Effector memory CD8-positive, alpha-beta T cell (primary cell): ENCODE measurements around the gene EIF3M.

Experiments
- ATAC-seq: fragments of 150-1000 bp; cut with Tn5 transposase; replicated peaks from 2 replicates; pipeline ENCODE4 v1.10.0; 2021; ENCODE audit warnings: mild to moderate bottlenecking, moderate library complexity
- DNase-seq, 3 experiments: peaks; one replicate each; pipeline ENCODE4 v3.0.0; 2021
- H3K27ac Mint-ChIP-seq, 2 donors: one replicate each; pipeline ENCODE4 v1.8.0; 2022; ENCODE audit warnings: mild to moderate bottlenecking in 2 of 2, mixed read lengths in 2 of 2, moderate library complexity in 2 of 2
- H3K27me3 Mint-ChIP-seq, 2 donors: one replicate each; pipeline ENCODE4 v1.8.0; 2022; ENCODE audit warnings: mixed read lengths in 2 of 2
- H3K36me3 Mint-ChIP-seq: one replicate; pipeline ENCODE4 v1.8.0; 2022; ENCODE audit warnings: mild to moderate bottlenecking, moderate library complexity, mixed read lengths; ENCODE audit not compliant: insufficient read depth
- H3K4me1 Mint-ChIP-seq, 2 donors: one replicate each; pipeline ENCODE4 v1.8.0; 2022; ENCODE audit warnings: low read depth in 2 of 2, mixed read lengths in 2 of 2
- H3K4me3 Mint-ChIP-seq, 2 donors: one replicate each; pipeline ENCODE4 v1.8.0; 2022; ENCODE audit warnings: mild to moderate bottlenecking in 2 of 2, mixed read lengths in 2 of 2, moderate library complexity in 2 of 2
- H3K9me3 Mint-ChIP-seq, 2 donors: one replicate each; pipeline ENCODE4 v1.8.0; 2022; ENCODE audit warnings: mixed read lengths in 2 of 2

Gene EIF3M

DNA sequence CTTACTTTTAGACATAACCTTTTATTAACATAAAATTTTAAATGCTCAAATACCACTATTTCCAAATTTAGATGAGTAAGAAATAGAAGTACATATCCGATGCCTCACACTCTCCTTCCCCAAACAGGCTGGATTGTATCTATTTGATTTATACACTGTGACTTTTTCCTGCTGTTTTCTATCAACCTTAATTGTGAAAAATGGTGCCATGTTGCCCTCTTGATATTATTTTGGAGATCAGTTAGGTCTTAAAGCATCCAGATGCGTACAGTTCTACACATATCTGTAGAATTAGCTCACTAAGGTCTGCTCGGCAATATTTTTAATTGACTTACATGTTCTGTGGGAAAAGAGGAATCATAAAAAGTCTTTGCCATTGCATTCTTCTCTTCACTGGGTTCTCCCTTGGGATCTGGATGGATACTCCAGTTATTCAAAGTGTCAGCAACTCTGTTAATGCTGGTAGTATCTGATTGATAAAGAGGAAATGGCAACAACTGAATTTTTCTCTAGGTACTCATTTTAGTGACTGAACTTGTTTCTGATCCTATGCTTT lies 27.2 kb downstream of the EIF3M start:
- H3K9me3 Mint-ChIP-seq: peaks cover 5 to 19% of the 10 kb centered on the region in 2 donors
- H3K36me3 Mint-ChIP-seq: peaks cover under 1% of the 10 kb centered on the region
- H3K4me3 Mint-ChIP-seq: no peak overlapping the region
- ATAC-seq (no peak), DNase-seq (no peak)
- H3K4me1 Mint-ChIP-seq: no peaks in the 10 kb centered on the region
- H3K27ac Mint-ChIP-seq: no peak overlapping the region
- H3K27me3 Mint-ChIP-seq: no peaks in the 10 kb centered on the region

- no peaks in the 10 kb centered on the region for H3K36me3 Mint-ChIP-seq
- peaks cover 0 to 9% of the 10 kb centered on the region in 2 donors for H3K9me3 Mint-ChIP-seq
- no peak overlapping the region for H3K4me3 Mint-ChIP-seq
- DNase-seq (no peak), ATAC-seq (no peak)
- H3K27ac Mint-ChIP-seq: no peak overlapping the region
- no peaks in the 10 kb centered on the region for H3K4me1 Mint-ChIP-seq
- H3K27me3 Mint-ChIP-seq: peaks cover 0 to 2% of the 10 kb centered on the region in 2 donors
Measured at GRCh38 chr11:32613500-32614151, 30.0 kb downstream of the EIF3M start.

GRCh38 chr11:32615422-32615821 lies 31.8 kb downstream of the EIF3M start:
- ATAC-seq: no peak
- H3K36me3 Mint-ChIP-seq: no peaks in the 10 kb centered on the region

DNA sequence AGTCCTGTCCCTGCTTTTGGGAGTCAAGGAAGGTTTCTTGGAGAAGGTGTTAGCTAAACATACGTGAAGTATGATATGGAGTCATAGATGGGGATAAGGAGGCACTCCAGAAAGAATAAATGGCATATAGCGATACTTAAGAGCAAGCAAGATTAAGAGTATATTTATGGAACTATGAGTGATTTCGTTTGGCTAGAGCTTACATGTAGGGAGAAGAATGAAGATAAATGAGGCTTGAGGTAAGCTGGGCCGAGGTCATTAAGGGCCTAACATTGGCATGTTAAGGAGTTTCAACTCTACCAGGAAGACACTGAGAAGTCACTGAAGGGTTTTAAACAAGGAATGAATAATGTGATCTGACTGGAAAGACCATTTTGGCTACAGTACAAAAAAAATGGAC lies 33.3 kb downstream of the EIF3M start:
- ATAC-seq: no peak
- no peak overlapping the region for H3K4me3 Mint-ChIP-seq
- H3K27me3 Mint-ChIP-seq: peaks cover 18% of the 10 kb centered on the region in 2 donors
- H3K4me1 Mint-ChIP-seq: no peaks in the 10 kb centered on the region
- H3K36me3 Mint-ChIP-seq: no peaks in the 10 kb centered on the region
- H3K9me3 Mint-ChIP-seq: peaks cover 0 to 2% of the 10 kb centered on the region in 2 donors
- no peak for DNase-seq
- H3K27ac Mint-ChIP-seq: no peak overlapping the region

More at GRCh38 chr11:32615422-32615821, 31.8 kb downstream of the EIF3M start:
- Mint-ChIP-seq H3K4me3 (no peak overlapping the region), H3K4me1 (no peaks in the 10 kb centered on the region), H3K9me3 (no peaks in the 10 kb centered on the region), H3K27me3 (peaks cover 10 to 15% of the 10 kb centered on the region in 2 donors), H3K27ac (no peak overlapping the region)
- no peak for DNase-seq

- Mint-ChIP-seq H3K4me3 (no peak overlapping the region), H3K27ac (no peak overlapping the region), H3K9me3 (peaks cover 0 to 3% of the 10 kb centered on the region in 2 donors), H3K27me3 (peaks cover 13% of the 10 kb centered on the region in 2 donors), H3K4me1 (no peaks in the 10 kb centered on the region), H3K36me3 (no peaks in the 10 kb centered on the region)
- no peak for ATAC-seq
- DNase-seq: no peak
Measured at GRCh38 chr11:32630844-32631243, 47.2 kb downstream of the EIF3M start.

GRCh38 chr11:32635819-32636218 lies 52.2 kb downstream of the EIF3M start:
- ATAC-seq (no peak), DNase-seq (no peak)
- no peak overlapping the region for H3K27ac Mint-ChIP-seq
- no peak overlapping the region for H3K4me3 Mint-ChIP-seq
- no peaks in the 10 kb centered on the region for H3K9me3 Mint-ChIP-seq
- H3K36me3 Mint-ChIP-seq: no peaks in the 10 kb centered on the region
- peaks cover 18 to 27% of the 10 kb centered on the region in 2 donors for H3K27me3 Mint-ChIP-seq
- no peaks in the 10 kb centered on the region for H3K4me1 Mint-ChIP-seq

GRCh38 chr11:32641361-32641760 lies 57.7 kb downstream of the EIF3M start:
- H3K36me3 Mint-ChIP-seq: no peaks in the 10 kb centered on the region
- no peak overlapping the region for H3K4me3 Mint-ChIP-seq
- H3K9me3 Mint-ChIP-seq: no peaks in the 10 kb centered on the region
- H3K27ac Mint-ChIP-seq: no peak overlapping the region
- H3K27me3 Mint-ChIP-seq: peaks cover 15 to 18% of the 10 kb centered on the region in 2 donors
- no peak for DNase-seq
- ATAC-seq: no peak
- H3K4me1 Mint-ChIP-seq: no peaks in the 10 kb centered on the region

GRCh38 chr11:32643526-32643925 lies 59.9 kb downstream of the EIF3M start:
- H3K36me3 Mint-ChIP-seq: no peaks in the 10 kb centered on the region
- no peak overlapping the region for H3K4me3 Mint-ChIP-seq
- no peaks in the 10 kb centered on the region for H3K4me1 Mint-ChIP-seq
- no peaks in the 10 kb centered on the region for H3K9me3 Mint-ChIP-seq
- DNase-seq (no peak), ATAC-seq (no peak)
- H3K27ac Mint-ChIP-seq: no peak overlapping the region
- peaks cover 5 to 6% of the 10 kb centered on the region in 2 donors for H3K27me3 Mint-ChIP-seq
